D721Med (cell line): ENCODE measurements around the gene WEE2.
"Not testable (repeated sequence)": the region's sequence is repeated elsewhere in the genome, so short reads cannot be mapped to it uniquely, and the experiment has no call there.

Source experiments
- DNase-seq: peaks from one replicate; pipeline ENCODE4 v3.0.0; 2011; ENCODE audit warnings: low spot score; ENCODE audit not compliant: insufficient read length
- FAIRE-seq: peaks from 2 replicates; lab custom pipeline; 2011; peaks lifted over from hg19 to GRCh38; lab: Jason Lieb, UNC
- TF ChIP-seq, protein P1 (sequence below): IDR thresholded peaks from 2 replicates; pipeline ENCODE4 v1.5.1; 2012; ENCODE audit warnings: mild to moderate bottlenecking, control low read depth; ENCODE audit not compliant: insufficient read depth; ENCODE audit errors: missing control alignments

WEE2 gene

GRCh38 chr7:141675436-141676215, 32.5 kb upstream of the WEE2 start:
- no peak for FAIRE-seq
- TF ChIP-seq, protein P1, sequence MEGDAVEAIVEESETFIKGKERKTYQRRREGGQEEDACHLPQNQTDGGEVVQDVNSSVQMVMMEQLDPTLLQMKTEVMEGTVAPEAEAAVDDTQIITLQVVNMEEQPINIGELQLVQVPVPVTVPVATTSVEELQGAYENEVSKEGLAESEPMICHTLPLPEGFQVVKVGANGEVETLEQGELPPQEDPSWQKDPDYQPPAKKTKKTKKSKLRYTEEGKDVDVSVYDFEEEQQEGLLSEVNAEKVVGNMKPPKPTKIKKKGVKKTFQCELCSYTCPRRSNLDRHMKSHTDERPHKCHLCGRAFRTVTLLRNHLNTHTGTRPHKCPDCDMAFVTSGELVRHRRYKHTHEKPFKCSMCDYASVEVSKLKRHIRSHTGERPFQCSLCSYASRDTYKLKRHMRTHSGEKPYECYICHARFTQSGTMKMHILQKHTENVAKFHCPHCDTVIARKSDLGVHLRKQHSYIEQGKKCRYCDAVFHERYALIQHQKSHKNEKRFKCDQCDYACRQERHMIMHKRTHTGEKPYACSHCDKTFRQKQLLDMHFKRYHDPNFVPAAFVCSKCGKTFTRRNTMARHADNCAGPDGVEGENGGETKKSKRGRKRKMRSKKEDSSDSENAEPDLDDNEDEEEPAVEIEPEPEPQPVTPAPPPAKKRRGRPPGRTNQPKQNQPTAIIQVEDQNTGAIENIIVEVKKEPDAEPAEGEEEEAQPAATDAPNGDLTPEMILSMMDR: no peak
- no peak for DNase-seq

DNA sequence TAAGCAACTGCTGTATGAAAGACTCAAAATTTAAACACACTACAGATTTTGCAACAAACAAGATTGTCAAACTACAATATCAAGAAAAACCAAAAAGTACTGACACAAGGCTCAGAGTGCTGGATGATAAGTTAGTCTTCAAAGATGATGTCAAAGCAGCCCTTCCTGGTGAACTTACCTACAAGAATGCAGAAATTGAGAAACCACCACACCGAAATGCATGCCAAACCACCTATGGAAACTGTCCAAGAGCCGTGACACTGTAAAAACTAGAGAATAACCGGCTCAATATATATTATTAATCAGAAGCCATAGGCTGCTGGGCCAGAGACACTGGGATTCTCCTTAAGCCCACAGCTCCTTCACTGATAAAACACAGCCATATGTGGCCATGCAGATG, 31.5 kb upstream of the WEE2 start:
- TF ChIP-seq, protein P1: no peak
- FAIRE-seq (no peak), DNase-seq (no peak)

DNA sequence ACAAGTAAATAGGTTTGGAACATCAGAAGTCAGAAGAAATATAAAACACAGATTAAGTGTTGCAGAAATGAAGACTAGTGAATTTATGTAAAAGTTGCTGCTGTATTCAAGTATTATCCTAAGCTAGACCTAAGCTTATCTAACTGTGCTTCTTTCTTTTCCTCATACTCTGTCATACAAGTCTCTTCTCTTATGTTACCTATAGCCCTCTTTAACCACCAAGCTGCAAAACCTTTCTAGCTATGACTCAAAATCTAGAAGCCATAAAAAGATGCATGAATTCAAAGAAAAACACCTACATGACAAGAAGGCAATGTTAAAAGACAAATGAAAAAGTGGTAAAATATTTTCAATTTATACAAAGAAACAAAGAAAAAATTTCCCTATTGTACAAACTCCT, 29.1 kb upstream of the WEE2 start:
- FAIRE-seq: no peak
- TF ChIP-seq, protein P1: no peak
- DNase-seq: no peak

GRCh38 chr7:141685285-141686023, 22.7 kb upstream of the WEE2 start:
- DNase-seq: no peak
- TF ChIP-seq, protein P1: no peak
- FAIRE-seq: no peak

DNA sequence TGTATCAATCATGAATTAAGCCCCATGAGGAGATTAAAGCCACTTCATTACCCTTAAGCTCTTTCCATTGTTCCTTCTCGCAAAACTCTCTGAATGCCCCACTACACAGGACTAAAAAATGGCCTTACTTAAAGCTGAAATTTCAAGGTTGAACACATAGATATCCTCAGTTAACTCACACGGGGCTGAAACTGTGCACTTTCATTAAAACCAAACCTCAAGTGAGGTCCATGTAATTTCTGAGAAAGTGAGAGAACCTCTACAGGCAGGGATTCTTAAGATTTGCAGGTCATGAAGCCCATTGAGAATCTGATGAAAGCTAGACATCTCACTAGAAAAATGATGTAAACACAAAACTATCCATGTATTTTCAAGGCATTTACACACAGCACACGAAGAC, 22.1 kb upstream of the WEE2 start:
- FAIRE-seq (no peak), DNase-seq (no peak)
- TF ChIP-seq, protein P1: no peak

DNA sequence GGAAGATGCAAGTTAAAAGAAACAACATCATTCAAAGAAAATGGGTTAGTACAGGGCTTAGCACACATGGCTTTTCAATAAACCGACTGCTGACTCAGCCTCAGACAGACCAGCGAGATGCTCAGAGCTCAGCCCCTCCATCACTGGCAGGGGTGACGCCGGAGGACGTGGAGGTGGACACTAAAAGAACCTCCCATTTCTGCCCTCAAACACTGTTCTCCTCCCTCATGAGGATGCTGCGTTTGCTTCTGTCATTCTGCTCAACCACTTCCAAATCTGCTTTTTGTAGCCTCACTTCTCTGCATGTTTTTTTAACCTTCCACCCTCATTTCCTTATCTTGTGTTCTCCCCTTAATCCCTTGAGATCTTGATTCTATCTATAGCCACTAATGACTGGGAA, 21.5 kb upstream of the WEE2 start:
- FAIRE-seq (no peak), DNase-seq (no peak)
- TF ChIP-seq, protein P1: no peak

DNA sequence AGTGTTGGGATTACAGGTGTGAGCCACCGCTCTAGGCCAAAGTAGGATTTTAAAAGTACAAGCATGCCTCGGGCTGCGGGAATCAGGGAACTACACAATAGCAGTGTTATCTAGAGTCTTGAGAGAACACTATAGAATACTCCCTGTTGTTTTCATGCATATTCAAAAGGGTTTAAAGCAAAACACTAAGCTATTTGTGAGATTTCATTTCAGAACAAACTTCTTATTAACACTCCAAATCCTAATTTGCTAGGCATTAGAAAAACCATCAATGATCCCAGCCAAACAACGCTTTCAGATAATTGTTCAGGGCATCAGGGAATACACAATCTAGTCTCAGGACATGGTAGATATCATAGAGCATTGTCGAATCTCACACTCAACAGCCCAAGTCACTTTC, 20.1 kb upstream of the WEE2 start:
- FAIRE-seq (no peak), DNase-seq (no peak)
- TF ChIP-seq, protein P1: no peak

DNA sequence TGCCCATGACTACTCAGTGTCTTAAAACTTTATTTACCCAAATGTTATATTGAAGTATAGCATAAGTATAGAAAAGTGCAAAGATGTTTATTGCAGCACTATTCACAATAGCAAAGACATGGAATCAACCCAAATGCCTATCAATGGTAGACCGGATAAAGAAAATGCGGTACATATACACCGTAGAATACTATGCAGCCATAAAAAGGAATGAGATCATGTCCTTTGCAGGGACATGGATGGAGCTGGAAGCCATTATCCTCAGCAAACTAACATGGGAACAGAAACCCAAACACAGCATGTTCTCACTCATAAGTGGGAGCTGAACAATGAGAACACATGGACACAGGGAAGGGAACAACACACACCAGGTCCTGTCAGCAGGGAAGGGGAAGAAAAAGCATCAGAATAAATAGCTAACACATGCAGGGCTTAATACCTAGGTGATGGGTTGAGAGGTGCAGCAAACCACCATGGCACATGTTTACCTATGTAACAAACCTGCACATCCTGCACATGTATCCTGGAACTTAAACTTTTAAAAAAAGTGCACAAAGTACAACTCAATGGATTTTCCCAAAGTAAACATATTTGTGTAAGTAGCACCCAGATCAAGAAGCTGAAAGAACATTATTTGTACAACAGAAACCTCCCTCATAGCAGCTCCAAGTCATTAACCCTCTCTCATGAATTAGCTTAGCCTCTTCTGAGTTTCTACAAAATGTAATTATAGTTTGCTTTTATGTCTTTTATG, 18.9 kb upstream of the WEE2 start:
- not testable (repeated sequence) for FAIRE-seq, DNase-seq
